ENCODE measurements around the gene NT5C3B. TPM values are rescaled to one million over a fixed set of nuclear protein-coding genes. Genes with fewer than 3 reads are reported as not detected.

NT5C3B gene
- total RNA-seq, 1 donor from 2014 or later: 36.5 TPM

GRCh38 chr17:41800601-41801373 lies 35.2 kb downstream of the NT5C3B start:
- ATAC-seq (peak; percentile 88), DNase-seq (peak; percentile 78)
- TF ChIP-seq CTCF (IDR thresholded peaks at IDR 0.05): no peak
- Histone ChIP-seq H3K27me3 (no peaks in the 10 kb centered on the region), H3K36me3 (no peaks in the 10 kb centered on the region), H3K27ac (peak overlapping the region; percentile 18), H3K4me1 (peaks cover 10% of the 10 kb centered on the region), H3K4me3 (no peak overlapping the region), H3K9me3 (no peaks in the 10 kb centered on the region)
- intact Hi-C loops (cut with DNase I): loop anchor here (2.0 kb wide), 1 partner anchor 62 kb away; no protein-coding TSS in a partner anchor

GRCh38 chr17:41799366-41799765 lies 36.7 kb downstream of the NT5C3B start:
- ATAC-seq (no peak), DNase-seq (no peak)
- H3K9me3 ChIP-seq: no peaks in the 10 kb centered on the region
- TF ChIP-seq CTCF (IDR thresholded peaks at IDR 0.05): no peak
- intact Hi-C loops (cut with DNase I): no loop called here
- H3K27me3 ChIP-seq: no peaks in the 10 kb centered on the region
- no peak overlapping the region for H3K27ac ChIP-seq
- H3K4me1 ChIP-seq: peaks cover 12% of the 10 kb centered on the region
- no peaks in the 10 kb centered on the region for H3K36me3 ChIP-seq
- no peak overlapping the region for H3K4me3 ChIP-seq

- H3K4me3 ChIP-seq: no peak overlapping the region
- TF ChIP-seq CTCF (IDR thresholded peaks at IDR 0.05): no peak
- intact Hi-C loops (cut with DNase I): no loop called here
Measured at GRCh38 chr17:41797377-41797776, 38.7 kb downstream of the NT5C3B start.

GRCh38 chr17:41796121-41796895 lies 39.7 kb downstream of the NT5C3B start:
- Histone ChIP-seq H3K9me3 (no peaks in the 10 kb centered on the region), H3K27me3 (no peaks in the 10 kb centered on the region), H3K27ac (no peak overlapping the region), H3K36me3 (no peaks in the 10 kb centered on the region), H3K4me1 (peaks cover 31% of the 10 kb centered on the region), H3K4me3 (no peak overlapping the region)
- intact Hi-C loops (cut with DNase I): no loop called here
- DNase-seq: no peak
- no peak for TF ChIP-seq CTCF (IDR thresholded peaks at IDR 0.05)
- no peak for ATAC-seq

More at GRCh38 chr17:41797377-41797776, 38.7 kb downstream of the NT5C3B start:
- H3K9me3 ChIP-seq: no peaks in the 10 kb centered on the region
- no peak for DNase-seq
- no peaks in the 10 kb centered on the region for H3K36me3 ChIP-seq
- peaks cover 32% of the 10 kb centered on the region for H3K4me1 ChIP-seq
- no peak for ATAC-seq
- no peaks in the 10 kb centered on the region for H3K27me3 ChIP-seq
- H3K27ac ChIP-seq: no peak overlapping the region

- H3K9me3 ChIP-seq: no peaks in the 10 kb centered on the region
- no peaks in the 10 kb centered on the region for H3K36me3 ChIP-seq
- no peak overlapping the region for H3K4me3 ChIP-seq
- DNase-seq: no peak
- H3K4me1 ChIP-seq: peaks cover 23% of the 10 kb centered on the region
- intact Hi-C loops (cut with DNase I): no loop called here
- TF ChIP-seq CTCF (IDR thresholded peaks at IDR 0.05): no peak
- no peaks in the 10 kb centered on the region for H3K27me3 ChIP-seq
- ATAC-seq: no peak
- no peak overlapping the region for H3K27ac ChIP-seq
Measured at GRCh38 chr17:41794540-41794975, 41.5 kb downstream of the NT5C3B start.

Measured in upper lobe of right lung (tissue), 1 donor.